Measurements from ENCODE around the gene GABARAP.

DNA sequence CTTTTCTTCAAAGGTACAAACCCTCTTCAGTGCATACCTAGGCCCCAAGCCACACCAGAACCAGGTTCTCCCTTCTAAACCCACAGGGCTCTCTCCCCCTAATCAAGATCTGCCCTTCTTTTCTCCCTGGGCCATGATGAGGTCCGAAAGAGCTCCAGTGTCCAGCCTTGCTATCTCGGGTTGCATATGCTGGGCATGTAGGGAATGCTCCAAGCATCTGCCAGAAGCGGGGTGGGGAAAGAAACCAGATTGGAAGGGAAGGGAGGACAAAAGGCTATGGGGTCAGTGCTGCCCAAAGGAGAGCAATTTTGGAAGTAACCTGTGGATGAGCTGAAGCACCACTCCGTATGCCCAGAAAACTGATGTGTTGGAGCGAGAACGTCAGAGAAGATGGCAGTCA is 7.0 kb upstream of the GABARAP start:
- TF ChIP-seq, protein P1, sequence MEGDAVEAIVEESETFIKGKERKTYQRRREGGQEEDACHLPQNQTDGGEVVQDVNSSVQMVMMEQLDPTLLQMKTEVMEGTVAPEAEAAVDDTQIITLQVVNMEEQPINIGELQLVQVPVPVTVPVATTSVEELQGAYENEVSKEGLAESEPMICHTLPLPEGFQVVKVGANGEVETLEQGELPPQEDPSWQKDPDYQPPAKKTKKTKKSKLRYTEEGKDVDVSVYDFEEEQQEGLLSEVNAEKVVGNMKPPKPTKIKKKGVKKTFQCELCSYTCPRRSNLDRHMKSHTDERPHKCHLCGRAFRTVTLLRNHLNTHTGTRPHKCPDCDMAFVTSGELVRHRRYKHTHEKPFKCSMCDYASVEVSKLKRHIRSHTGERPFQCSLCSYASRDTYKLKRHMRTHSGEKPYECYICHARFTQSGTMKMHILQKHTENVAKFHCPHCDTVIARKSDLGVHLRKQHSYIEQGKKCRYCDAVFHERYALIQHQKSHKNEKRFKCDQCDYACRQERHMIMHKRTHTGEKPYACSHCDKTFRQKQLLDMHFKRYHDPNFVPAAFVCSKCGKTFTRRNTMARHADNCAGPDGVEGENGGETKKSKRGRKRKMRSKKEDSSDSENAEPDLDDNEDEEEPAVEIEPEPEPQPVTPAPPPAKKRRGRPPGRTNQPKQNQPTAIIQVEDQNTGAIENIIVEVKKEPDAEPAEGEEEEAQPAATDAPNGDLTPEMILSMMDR (IDR thresholded peaks at IDR 0.05), result no peak
- TF ChIP-seq POLR2A (IDR thresholded peaks at IDR 0.05), result no peak

All from thyroid gland (tissue), 4 donors.